Measurements from ENCODE around the gene SF3A1. TPM values are rescaled to one million over a fixed set of nuclear protein-coding genes. Genes with fewer than 3 reads are reported as not detected.

SF3A1 gene
- total RNA-seq, 1 donor from 2014 or later, result 266 TPM

DNA sequence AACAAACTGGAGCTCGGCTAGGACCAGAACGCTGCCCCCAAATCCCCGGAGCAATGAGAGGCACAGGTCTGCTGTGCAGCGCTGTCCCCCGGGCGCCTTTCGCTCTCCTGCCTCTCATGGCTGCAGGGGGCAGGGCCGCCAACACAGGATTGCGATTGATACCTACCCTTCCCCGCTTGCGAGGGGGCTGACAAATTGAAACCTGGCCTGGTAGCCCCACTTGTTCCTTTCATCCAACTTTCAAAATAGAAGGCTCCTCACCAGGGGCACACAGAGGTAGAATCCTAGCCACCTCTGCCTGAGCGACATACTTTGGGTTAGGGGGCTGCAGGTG, 66.7 kb downstream of the SF3A1 start:
- intact Hi-C loops (cut with micrococcal nuclease), result loop anchor here (1.0 to 5.0 kb wide), 7 partner anchors 15 to 687 kb away; partner anchors contain the start of genes LIF, NF2 and SF3A1

DNA sequence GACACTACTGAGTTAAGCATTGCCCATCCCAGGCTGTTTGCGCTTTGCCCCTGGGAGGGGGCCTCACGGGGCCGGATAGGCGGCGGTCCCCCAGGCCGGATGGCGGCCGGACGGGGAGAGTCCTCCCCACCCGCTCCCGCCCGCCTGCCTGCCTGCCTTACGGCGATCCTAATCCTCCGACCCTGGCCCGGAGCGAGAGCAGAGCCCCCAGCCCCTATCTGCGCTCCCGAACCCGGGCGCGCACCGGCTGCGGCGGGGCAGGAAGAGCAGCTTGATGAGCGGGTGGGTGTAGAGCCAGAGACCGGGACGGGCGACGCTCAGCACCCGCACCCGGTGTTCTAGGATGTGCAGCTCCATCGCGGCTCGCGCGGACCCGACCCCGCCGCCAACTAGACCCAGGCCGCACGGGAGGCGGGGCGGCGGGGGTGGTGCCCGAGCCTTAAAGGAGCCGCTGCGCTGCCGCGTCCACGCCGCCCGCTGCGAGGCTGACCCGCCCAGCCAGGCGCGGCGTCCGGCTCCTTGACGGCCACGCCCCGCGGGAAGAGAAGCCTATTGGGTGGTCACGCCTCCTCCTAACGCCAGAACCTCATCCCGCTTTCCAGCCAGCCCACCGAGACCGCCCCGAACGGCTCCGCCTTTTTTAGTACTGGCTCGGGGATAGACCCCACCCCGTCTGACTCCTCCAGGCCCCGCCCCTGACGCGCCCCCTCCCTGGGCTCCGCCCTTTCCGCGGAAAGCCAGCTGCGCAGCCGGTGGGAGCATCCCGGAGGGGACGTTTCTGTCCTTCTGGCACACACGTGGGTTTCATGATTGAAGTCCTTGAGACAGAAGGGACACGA, 67.3 kb downstream of the SF3A1 start, which contains the start of gene CASTOR1:
CASTOR1 (minus strand) TSS at position 365 of the 839 bp plus-strand sequence; CDS start at position 357, 8 bp downstream.
- intact Hi-C loops (cut with micrococcal nuclease), result loop anchor here (1.0 to 5.0 kb wide), 7 partner anchors 16 to 686 kb away; partner anchors contain the start of genes LIF, NF2 and SF3A1

DNA sequence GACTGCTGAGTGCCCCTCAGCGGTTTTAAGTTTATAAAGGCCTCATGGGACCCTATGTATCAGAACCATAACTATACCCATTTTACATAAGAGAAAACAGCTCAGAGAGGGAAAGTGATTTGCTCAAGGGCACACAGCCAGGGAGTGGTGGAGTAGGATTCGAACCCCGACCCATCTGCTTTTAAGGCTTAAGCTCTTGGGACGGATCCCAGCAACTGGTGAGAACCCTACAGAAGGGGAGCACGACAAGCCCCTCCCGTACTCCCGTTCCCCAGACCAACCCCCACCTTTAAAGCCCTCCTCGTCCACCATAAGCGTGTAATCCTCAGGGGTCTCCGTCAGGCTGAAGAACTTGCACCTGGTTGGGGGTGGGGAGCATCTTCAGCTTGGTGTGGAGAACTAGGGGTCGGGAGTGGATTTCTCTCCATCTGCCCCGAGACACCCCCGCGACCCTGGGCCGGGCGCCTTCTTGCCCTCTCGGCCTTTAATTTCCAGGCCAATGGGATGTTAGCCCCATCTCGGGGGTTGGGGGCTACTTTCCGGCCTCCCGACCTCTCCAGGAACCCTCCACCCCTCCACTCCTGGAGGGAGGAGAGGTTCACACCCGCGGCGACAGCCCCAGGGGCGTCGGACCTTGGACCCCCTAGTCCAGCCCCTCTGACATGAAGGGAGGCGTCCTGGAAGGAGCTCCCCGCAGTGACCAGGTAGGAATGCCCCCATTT, 68.1 kb downstream of the SF3A1 start:
- intact Hi-C loops (cut with micrococcal nuclease), result loop anchor here (1.0 to 5.0 kb wide), 8 partner anchors 17 to 685 kb away; partner anchors contain the start of genes LIF, NF2 and SF3A1

DNA sequence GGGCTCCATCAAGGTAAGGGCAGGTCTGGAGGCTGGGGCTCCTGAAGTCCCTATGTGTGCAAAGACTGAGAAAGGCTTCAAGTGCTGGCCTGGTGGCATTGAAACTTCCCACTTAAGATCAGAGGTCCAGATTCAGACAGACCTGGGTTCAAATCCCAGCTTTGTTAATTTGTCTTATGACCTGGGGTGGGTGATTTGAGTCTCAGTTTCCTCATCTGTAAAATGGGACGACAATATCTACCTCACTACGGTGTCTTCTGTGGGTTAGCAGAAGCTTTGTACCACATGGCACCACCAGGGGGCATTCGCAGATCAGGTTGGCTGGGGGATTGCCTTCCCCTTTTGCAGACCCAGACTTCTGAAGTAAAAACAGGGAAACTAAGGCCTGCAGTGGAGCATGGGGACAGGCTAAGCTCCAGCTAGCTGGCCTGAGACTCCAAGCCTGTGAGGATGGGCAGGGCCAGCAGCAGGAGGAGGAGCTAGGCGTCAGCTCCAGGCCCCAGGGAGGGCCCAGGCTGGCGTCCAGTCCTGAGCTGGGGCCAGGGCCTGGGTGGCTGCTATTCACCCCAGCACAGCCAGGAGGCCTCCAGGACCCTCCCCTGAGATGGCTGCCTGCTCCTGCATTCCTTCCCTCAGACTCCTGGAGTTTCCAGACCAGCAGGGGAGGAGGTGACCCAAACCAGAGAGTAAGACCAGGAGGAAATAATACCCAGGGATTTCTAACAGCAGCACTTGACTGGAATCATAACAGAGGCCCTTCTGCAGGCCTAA, 68.9 kb downstream of the SF3A1 start:
- intact Hi-C loops (cut with micrococcal nuclease), result loop anchor here (1.0 to 5.0 kb wide), 10 partner anchors 21 to 663 kb away; partner anchors contain the start of genes ASCC2, LIF and RNF215

DNA sequence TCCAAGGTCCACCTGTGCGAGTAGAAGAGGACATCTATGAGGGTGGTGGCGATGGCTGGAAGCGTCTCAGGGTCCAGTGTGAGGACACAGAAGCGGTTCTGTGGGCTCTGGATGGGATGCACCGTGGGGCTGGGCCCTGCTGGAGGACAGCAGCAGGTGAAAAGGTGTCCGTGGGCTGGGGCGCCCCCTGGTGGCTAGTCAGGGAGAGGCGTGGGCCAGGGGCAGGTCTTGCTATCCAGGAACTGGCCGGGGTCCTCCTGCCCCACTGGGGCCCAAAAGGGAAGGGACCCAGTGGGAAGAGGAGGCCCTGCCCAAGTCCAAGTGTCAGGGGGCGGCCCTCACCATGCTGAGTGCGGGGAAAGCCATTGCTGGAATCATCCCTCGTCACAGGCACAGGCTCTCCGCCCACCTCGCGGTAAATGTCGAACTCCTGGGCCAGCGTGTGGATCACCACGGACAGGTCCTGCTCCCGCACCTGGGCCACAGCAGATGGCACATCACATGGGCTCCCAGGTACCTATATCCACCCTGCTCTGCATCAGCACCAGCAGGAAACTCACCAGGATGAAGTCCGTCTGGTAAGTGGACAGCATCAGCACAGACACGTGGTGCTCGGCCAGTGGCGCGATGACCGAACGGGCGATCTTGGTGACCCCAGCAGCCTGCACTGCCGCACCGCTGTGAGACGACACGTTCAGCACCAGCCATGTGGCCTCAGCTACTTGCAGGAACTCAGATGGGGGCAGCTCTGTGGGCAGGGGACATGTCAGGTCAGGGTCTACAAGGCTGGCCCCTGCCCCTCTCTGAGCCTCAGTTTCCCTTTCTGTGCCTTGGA, 69.7 kb downstream of the SF3A1 start:
- intact Hi-C loops (cut with micrococcal nuclease), result loop anchor here (1.0 to 5.0 kb wide), 10 partner anchors 20 to 662 kb away; partner anchors contain the start of genes ASCC2, LIF and RNF215

DNA sequence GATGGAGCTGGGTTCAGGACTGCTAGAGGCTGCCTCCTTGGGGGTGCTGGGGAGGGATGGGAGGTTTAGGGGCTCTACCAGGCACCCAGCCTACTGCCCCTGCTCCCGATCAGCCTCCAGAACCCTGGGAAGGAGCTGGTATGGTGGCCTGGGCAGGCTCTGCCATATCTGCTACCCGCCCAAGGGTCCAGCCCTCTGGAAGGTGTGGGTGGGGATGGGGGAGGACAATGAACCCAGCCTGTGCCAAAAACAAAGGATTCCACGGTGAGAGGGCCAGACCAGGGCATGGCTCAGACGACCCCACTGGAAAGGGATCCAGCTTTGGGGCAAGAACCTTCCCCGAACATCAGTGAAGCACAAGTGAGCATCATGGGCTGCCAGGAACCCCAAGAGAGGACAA, 70.4 kb downstream of the SF3A1 start:
- intact Hi-C loops (cut with micrococcal nuclease), result loop anchor here (1.0 to 5.0 kb wide), 4 partner anchors 30 to 448 kb away; partner anchors contain the start of genes ASCC2 and LIF

DNA sequence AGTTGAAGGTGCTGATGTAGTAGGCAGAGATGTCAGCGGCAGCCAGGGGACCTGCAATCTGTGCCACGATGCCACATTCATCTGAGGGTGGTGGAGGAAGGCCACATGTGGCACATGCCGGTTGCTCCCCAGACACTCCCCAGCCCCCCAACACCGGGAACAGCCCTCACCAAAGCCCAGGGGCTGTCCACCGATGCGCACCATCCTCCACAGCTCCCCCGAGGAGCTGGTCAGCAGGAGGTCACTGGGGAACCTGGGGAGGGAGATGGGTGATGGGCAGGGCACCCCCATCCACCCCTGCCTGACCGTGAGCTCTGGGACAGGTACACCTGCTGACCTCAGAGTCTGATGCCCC, 70.9 kb downstream of the SF3A1 start:
- intact Hi-C loops (cut with micrococcal nuclease), result loop anchor here (1.0 to 5.0 kb wide), 4 partner anchors 30 to 447 kb away; partner anchors contain the start of genes ASCC2 and LIF

DNA sequence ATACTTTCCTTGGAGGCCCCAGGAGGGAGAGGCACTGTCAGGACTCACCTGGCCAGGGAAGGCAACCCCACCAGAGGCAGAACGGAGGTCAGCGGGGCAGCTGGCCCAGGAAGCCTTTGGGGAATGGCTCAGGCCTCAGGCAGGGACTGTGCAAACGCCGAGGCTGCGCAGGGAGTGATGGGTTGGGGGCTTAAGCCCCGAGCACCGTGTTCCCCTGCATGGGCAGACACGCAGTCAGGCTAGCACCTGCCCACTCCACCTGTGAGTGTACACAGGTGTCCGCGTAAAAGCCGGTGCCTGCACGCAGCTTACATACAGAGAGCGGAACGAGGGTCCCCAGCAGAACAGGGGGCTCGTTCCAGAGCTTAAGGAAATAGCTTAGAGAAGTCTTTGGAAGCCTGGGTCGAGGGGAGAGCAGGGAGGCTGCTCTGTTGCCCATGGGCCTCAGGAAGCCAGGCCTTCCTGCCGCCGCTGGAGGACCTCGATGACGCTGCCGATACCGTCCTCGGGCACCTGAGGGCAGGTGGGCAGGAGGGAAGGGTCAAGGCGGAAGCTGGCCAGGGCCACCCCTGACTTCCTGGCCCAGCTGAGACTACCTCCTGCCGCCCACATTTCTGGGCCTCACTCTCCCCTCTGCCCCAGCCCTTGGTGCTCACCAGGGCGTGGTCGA, 71.4 kb downstream of the SF3A1 start:
- intact Hi-C loops (cut with micrococcal nuclease), result loop anchor here (5.0 kb wide), 2 partner anchors 38 to 157 kb away; partner anchors contain the start of gene LIF

DNA sequence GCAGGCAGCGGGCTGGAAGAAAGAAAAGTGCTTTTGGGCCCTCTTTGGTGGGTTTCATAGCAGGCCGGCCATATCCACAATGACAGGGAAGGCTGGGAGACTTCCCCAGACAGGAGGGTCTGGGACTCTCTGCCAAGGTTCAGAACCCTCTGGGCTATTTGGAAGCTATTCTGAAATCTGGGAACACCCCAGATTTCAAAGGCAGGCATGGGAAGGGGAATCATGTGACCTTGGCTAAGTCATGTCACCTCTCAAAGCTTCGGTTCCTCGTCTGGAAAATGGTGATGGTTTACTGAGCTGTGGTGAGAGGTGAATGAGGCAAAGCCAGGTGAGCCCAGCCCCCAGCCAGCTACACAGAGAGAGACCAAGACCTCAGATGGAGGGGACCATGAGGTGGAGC, 72.0 kb downstream of the SF3A1 start:
- intact Hi-C loops (cut with micrococcal nuclease), result loop anchor here (5.0 kb wide), 2 partner anchors 37 to 158 kb away; partner anchors contain the start of gene LIF

DNA sequence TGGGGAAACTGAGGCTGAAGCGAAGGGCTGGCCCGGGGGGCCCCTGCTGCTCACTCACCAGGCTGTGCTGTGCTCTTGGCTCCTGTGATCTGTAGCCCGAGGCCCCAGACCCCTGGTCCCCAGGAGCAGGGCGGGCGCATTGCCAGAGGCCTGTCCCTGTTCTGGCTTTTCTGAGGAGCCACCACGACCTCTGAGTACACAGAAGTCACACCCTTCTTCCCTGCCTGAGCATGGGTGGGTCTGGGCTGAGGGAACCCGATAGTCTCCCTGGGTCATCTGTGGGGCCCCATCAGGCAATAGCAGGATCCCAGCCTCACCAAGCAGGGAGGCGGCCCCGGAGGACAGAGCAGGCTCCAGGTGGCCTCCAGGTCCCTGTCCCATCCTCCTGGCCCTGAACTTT, 72.5 kb downstream of the SF3A1 start:
- intact Hi-C loops (cut with micrococcal nuclease), result no loop called here

DNA sequence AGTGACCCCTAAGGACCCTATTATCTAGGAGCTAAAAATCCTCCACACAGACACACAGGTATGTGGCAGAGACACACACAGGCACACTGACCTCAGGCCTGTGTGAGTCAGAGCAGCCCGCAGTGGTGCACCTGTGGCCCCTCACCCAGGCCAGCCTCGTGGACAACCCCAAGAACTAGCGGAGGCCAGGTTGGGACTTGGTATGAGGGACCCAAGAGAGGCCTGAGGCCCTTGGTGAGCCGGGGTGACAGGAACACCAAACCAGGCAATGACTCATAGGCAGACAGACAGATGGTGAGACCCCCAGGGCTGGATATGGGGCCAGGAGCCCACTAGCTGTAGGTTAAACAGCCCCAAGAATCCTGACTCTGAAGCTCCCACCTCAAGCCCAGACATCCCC, 73.4 kb downstream of the SF3A1 start:
- intact Hi-C loops (cut with micrococcal nuclease), result no loop called here

DNA sequence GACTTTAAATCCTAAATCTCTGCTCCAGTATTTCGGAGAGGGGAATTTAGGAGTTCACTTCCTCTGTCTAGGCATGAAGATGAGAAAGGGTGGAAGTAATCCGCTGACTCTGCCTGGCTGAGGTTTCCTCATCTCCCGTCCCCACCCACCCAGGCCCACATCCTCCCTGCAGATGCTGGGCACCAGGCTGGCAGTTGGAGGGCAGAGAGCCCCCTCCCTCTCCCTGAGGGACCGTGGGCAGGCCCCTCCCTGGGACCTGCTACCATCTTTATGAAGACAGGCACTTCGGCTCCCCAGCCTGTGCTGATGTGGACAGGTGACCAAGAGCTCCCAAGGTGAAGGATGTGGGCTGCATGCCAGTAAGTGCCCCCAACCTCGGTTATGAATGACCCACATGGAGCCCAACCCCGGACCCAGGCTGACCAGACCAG, 74.1 kb downstream of the SF3A1 start:
- intact Hi-C loops (cut with micrococcal nuclease), result no loop called here

Other genes starting within 250 kb of the SF3A1 start
- gene LIF, start 110.1 kb downstream of the SF3A1 start, total RNA-seq, result 208 and 211 TPM in 2 replicates
- 193 and 195 TPM in 2 replicates for gene OSM, start 90.0 kb downstream of the SF3A1 start, total RNA-seq
- 16.6 and 17.5 TPM in 2 replicates for gene CASTOR1, start 67.4 kb downstream of the SF3A1 start, total RNA-seq
- 46.7 and 51.8 TPM in 2 replicates for gene TBC1D10A, start 30.0 kb downstream of the SF3A1 start, total RNA-seq
- 4.6 and 5.4 TPM in 2 replicates for gene CCDC157, start 113 bp upstream of the SF3A1 start, total RNA-seq
- 9.3 and 9.5 TPM in 2 replicates for gene RNF215, start 30.5 kb upstream of the SF3A1 start, total RNA-seq
- gene SEC14L2, start 40.1 kb upstream of the SF3A1 start, total RNA-seq, result 11.1 and 12.2 TPM in 2 replicates
- 43.1 and 43.8 TPM in 2 replicates for gene MTFP1, start 68.9 kb upstream of the SF3A1 start, total RNA-seq
- 0.22 TPM in 1 of 2 replicates, not detected in the other for gene SEC14L3, start 115.1 kb upstream of the SF3A1 start, total RNA-seq
- not detected in 2 replicates for gene SEC14L4, start 148.8 kb upstream of the SF3A1 start, total RNA-seq
- not detected in 2 replicates for gene SEC14L6, start 189.8 kb upstream of the SF3A1 start, total RNA-seq
- not detected in 2 replicates for gene GAL3ST1, start 217.8 kb upstream of the SF3A1 start, total RNA-seq
- 88.1 and 89.0 TPM in 2 replicates for gene PES1, start 235.0 kb upstream of the SF3A1 start, total RNA-seq